NCI-H2171 treated with DMSO at 0.1 percent for 48 hours (cell line): ENCODE results near the gene RASAL1.
"Not testable (repeated sequence)": the region's sequence is repeated elsewhere in the genome, so short reads cannot be mapped to it uniquely, and the experiment has no call there.

Experiments
- DNase-seq: peaks from one replicate; lab custom pipeline; 2025; lab: John Stamatoyannopoulos, UW

RASAL1 gene

DNA sequence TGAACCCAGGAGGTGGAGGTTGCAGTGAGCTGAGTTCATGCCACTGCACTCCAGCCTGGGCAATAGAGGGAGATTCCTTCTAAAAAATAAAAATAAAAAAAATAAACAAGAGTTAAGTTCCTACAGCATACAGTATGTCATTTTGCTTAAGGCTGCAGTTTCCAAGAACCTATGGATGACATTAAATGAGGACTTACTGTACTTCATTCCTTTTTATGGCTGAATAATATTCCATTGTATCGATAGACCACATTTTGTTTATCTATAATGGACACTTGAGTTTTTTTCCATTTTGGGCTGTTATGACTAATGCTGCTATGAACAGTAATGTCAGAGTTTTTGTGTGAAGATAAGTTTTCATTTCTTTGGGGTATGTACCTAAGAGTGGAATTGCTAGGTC, 17.4 kb downstream of the RASAL1 start:
- DNase-seq: no peak

DNA sequence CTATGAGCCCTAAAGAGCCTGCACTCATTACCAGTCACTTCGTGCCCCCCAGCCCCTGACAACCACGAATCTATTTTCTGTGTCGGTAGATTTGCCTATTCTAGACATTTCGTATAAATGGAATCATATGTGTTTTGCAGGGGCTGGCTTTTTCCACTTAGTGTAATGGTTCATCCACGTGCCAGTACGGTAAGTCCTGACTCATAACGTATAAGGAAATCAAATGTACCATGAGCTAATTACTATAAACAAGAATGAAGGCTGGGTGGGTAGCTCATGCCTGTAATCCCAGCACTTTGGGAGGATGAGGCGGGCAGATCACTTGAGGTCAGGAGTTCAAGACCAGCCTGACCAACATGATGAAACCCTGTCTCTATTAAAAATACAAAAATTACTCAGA, 17.9 kb downstream of the RASAL1 start:
- not testable (repeated sequence) for DNase-seq

GRCh38 chr12:113116875-113117274, 18.7 kb downstream of the RASAL1 start:
- DNase-seq: peak; percentile 56

GRCh38 chr12:113115455-113116126, 20.0 kb downstream of the RASAL1 start:
- DNase-seq: no peak

- DNase-seq: no peak
Measured at GRCh38 chr12:113114447-113115178, 20.9 kb downstream of the RASAL1 start.

GRCh38 chr12:113113397-113113796, 22.2 kb downstream of the RASAL1 start:
- DNase-seq: no peak

DNA sequence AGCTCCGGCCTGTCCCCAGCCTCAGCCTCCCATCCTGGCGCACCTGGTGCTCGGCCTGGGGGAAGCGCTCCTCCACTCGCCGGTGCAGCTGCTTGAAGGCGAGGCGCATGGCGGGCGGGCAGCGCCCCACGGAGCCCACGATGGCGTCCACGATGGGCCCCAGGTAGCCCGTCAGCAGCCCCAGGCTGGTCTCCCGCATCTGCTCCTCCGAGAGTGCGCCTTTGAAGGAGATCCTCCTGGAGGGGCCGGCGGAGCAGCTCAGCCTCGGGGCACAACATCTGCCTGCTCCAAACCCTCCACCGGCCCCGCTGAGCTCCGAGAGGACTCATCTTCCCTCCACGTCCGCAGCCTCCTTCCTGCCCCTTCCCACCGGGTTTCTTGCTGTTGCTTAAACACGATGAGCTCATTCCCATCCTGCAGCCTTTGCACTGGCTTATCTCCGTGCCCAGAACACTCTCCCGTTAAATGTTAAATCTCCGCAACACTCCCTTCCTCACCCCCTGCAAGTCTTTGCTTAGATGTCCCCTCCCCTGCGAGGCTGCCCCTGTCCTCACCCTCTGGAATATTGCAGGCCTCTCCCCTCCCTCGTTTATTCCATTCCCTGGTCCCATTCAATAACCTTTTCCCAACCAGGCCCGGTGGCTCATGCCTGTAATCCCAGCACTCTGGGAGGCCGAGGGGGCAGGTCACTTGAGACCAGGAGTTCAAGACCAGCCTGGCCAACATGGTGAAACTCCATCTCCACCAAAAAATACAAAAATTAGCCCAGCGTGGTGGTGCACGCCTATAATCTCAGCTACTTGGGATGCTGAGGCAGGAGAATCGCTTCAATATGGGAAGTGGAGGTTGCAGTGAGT, 23.3 kb downstream of the RASAL1 start:
- no peak for DNase-seq

GRCh38 chr12:113111247-113111646, 24.3 kb downstream of the RASAL1 start:
- DNase-seq: no peak

DNA sequence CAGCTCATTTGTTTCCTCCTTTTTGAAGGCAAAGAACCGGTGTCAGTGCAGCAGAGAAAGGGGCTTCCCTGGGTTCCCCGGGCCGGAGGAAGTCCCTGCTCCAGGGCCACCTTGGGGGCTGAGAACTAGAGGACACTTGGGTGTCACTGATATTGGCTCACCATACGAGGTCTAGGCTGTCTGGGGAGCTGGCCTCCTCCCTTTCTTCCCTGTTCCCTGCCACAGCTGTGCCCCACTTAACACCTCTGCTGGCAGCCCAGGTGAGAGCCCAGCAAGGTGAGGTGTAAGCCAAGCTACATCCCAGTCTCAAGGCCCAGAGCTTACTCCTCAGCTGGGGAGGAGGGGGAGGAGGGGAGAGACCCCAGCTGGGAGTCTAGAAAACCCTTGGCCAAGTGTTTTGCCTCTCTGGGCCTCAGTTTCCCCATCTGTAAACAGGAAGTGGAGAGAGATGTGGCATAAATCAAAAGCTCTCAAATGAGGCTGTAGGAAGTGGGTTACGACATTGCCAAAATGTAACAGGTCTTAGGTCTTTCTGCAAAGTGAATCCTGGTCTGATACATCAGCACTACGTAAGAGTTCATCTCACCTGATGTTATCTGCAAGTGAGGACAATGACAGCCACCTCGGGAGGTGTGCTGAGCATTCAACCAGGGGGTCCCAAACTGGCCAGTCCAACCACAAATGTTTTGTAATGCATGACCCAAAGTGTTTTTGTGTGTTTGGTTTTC, 25.5 kb downstream of the RASAL1 start:
- DNase-seq: no peak

GRCh38 chr12:113109360-113109759, 26.2 kb downstream of the RASAL1 start:
- no peak for DNase-seq

DNA sequence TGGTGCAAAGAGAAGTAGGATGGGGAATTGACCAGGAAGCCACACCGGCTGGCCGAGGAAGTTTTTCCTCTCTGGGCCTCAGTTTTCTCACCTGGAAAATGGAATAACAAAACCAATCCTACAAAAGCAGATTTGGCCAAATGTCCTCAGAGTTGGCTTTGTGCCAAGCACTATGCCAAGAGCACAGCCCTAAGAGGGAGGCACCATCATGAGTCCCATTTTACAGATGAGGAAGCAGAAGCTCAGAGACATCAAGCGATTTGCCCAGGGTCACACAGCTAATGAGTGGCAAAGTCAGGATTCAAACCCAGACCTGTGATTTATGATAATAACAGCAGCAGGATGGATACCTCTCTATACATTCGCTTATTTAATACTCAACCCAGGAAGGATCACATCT, 27.3 kb downstream of the RASAL1 start:
- DNase-seq: no peak

DNA sequence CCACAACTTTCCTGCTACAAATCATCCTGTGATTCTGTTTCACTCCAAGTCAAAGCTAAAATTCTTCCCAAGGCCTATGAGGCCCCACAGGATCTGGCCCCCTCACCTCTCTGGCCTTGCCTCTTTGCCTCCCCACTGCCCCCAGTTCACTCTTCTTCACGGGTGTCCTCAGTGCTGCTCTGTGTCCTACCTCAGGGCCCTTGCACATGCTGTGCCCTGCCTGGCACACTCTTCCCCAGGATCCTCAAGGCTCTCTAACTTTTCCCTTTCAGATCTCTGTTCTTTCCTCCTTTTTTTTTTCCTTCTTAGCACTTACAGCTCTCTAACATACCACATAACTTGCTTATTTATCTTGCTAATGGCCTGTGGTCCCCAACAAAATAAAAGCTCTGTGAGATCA, 29.2 kb downstream of the RASAL1 start:
- no peak for DNase-seq

DNA sequence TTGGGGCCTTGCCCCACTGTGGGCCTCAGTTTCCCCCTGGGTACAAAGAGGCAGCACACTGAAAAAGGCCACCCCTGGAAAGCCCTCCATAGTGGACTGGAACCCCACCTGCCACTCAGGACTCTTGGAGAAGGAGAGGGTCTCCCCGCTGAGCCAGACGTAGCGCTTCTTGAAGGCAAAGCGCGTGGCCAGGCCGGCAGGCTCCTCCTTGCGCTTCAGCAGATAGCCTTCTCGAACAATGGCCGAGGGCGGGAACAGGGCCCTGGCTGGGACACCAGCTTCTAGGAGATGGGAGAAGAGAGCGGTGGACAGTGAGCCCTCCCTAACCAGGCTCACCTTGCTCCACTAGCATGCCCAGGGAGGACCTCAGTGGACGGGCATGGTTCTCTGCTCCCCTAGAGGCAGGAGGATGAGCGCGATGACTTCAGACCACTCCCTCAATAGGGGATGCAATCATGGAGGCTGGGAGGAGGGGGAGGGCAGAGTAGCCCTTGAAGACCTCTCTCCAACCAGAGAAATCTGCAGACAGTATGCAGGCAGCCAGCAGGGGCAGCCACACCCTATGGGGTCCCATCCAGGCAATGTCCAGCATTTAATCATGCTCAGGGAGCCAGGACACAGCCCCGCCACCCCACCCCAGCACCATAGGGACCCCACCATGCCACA, 29.8 kb downstream of the RASAL1 start:
- DNase-seq: no peak

DNA sequence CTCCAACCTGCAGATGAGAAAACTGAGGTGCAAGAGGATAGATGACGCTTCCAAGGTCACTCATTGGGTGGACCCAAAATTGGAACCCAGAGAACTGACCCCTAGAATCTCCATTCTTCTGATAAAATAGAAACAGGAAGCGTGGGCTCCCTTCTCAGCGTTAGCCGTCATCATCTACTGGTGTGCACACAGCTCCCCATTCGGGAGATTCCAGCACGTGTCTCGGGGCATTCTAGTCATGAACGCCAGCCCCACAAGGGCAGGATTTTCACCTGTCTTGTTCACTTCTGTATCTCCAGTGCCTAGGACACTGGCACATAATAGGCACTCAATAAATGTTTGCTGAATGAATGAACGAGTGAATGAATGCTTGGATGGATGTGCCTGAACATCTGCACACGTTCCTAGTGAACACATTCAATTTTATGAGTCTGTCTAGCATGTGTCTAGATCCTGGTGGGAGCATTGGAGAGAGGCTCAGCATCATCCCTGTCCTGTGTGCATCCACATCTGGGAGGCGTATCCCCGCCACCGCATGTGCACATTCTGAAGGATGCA, 30.5 kb downstream of the RASAL1 start:
- no peak for DNase-seq

DNA sequence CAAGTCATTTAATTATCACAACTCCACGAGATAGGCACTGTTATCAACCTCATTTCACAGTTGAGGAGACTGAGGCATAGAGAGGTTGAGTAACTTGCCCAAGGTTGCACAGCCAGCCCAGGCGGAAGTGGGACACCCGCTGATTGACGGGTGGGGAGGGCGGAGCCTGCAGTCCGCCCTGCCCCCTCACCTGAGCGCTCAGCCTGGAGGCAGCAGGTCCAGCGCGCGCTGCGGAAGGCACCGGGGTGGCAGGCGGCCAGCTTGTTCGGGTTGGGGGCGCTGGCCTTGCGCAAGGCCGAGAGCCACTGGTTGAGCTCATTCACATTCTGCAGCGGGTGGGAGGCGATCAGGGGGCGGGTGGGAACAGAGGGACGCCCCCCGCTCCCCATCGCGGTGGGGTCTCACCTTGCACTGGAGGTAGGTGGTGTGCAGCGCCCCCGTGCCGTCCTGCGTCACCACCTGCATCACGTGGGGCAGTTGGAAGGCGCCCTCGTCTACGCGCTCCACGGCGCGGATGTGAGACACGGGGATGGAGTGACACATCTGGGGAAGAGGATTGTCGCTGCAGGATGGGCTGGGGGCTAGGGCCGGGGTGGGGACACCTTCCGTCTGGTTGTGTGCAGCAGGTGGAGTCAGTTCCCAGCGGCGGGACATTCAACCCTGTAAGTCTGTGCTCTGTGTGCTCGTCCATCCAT, 31.7 kb downstream of the RASAL1 start:
- DNase-seq: peak; percentile 84

- DNase-seq: no peak
Measured at GRCh38 chr12:113102811-113103210, 32.8 kb downstream of the RASAL1 start.

DNA sequence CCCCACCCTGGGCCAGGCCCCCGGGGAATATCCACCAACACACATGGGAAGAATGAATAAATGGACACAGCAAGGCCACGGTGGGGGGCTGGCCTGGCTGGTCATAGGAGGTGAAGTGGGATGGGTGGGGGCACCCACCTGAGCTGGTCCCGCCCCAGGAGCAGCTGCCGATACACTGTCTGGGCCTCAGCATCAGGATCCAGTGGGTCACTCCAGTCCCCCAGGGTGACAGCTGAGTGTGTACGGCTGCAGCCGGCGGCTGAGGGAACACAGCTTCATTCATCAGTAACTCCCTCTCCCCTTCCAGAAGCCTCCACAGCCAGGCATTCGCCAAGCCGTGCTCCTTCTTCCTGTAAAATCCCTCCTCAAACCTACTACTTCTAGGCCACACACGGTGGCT, 33.8 kb downstream of the RASAL1 start:
- no peak for DNase-seq

GRCh38 chr12:113099764-113100163, 35.8 kb downstream of the RASAL1 start:
- no peak for DNase-seq

DNA sequence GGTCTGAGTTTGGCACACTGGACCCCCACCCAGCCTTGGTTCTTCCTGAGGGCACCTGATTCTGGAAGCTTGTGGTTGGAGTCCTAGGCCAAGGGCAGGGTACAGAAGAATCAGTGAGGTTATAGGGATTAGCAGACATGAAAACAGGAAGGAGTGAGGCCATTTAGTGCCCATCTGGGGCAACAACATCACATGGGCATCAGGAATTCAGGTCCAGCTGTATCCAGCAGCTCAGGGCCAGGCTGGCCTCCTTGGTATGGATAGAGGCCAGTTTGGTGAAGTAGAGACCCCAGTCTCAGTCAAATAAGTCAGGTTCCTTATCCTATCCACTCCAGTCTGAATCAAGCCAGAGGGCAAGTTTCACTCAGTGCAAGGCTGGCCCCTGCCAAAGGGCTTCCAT, 36.2 kb downstream of the RASAL1 start:
- no peak for DNase-seq

DNA sequence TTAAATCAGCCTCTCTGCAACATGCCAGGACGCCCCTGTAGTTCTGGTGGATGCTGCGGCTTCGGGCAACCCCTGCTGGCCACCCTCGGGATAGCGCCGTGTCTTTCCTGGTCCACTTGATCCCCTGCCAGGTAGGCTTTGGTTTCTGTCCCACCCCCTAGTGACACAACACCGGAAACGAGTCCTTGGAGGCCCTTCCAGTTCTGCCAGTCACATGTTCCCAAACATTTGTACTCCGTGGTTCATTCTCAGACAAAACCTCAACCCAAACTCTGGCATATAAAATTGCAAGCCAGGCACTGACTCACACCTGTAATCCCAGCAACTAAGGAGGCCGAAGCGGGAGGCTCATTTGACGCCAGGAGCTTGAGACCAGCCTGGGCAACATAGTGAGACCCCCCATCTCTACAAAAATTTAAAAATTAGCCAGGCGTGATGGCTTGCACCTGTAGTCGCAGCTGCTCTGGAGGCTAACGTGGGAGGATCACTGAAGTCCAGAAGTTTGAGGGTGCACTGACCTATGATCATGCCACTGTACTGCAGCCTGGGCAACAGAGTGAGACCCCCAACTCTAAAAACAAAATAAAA, 37.0 kb downstream of the RASAL1 start:
- DNase-seq: peak; percentile 97
